ENCODE data around the gene AP2A2.

AP2A2 gene

GRCh38 chr11:925496-926301 is at the start of gene AP2A2:
Gene AP2A2 (plus strand): TSS chr11:925870. CDS start chr11:926022, 152 bp downstream.
- DNase-seq (ENCODE audit: low read depth in 2 of 3, low spot score in 1 of 3), result peak; percentile 77 to 93 (median 80)

GRCh38 chr11:876545-876944 is 49.1 kb upstream of the AP2A2 start:
- no peak for DNase-seq (ENCODE audit: low read depth in 2 of 3, low spot score in 1 of 3)

- DNase-seq (ENCODE audit: low read depth in 2 of 3, low spot score in 1 of 3), result peak; percentile 11 to 42 (median 32)
Observed at GRCh38 chr11:877565-877964, 48.1 kb upstream of the AP2A2 start.

DNA sequence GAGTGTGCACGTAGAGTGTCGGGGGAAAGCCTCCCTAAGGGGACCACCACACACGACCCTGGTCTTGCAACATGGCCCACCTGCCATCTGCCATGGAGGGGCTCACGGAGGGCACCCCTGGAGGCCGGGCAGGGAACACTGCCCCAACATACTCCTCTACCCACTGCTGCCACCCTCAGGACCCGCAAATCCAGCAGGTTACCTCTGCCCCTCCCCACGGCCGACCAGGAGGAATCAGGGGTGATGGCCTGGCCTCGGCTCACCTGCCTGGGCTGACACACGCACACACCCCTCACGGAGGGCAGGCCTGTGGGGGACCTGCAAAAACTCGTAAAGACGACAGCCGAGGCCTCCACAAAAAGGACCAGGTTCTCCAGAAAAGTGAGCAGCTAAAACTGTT is 45.2 kb upstream of the AP2A2 start:
- DNase-seq (ENCODE audit: low read depth in 2 of 3, low spot score in 1 of 3), result no peak

- no peak for DNase-seq (ENCODE audit: low read depth in 2 of 3, low spot score in 1 of 3)
Observed at GRCh38 chr11:882596-882995, 43.1 kb upstream of the AP2A2 start.

- no peak for DNase-seq (ENCODE audit: low read depth in 2 of 3, low spot score in 1 of 3)
Observed at GRCh38 chr11:883527-883926, 42.1 kb upstream of the AP2A2 start.

DNA sequence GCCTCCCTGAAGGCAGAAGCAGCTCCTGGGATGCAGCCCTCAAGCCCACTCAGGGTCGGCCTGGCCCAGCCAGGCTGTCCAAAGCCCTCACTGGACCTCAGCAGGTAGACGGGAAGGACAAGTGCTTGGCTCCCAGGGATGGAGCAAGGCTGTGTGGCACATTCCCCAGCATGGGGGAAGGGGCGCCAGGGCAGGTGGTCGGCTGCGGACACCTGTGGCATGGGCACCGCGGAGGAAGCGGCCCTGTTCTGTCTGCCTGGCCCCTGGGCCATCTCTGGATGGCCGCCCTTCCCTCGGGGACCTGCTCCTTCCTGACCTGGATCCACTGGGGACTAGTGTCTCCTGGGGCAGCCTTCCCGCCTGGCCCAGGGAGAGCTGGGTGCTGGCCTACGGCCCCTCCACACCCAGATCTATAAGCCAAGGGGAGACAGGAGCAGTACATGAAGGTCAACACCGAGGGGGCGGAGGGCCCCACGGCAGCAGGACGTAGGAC is 41.0 kb upstream of the AP2A2 start:
- no peak for DNase-seq (ENCODE audit: low read depth in 2 of 3, low spot score in 1 of 3)

DNA sequence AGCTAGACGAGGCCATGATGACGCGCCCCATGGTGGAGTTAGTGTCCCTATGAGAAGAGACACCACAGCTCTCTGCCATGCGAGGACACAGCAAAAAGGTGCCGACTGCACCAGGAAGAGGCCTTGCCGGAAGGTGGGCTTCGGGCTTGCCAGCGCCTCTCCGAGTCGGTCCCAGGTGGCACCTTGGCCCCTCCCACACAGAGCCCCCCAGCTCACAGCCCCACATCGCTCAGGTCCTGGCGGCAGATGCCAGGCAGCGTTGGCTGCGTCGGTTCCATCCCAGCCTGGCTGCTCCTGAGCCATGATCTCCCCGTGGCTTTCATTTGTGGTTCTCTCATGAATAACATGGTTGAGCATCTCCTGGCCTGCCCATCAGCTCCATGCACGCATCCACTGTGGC is 39.1 kb upstream of the AP2A2 start:
- no peak for DNase-seq (ENCODE audit: low read depth in 2 of 3, low spot score in 1 of 3)

GRCh38 chr11:887589-887988 is 38.1 kb upstream of the AP2A2 start:
- DNase-seq (ENCODE audit: low read depth in 2 of 3, low spot score in 1 of 3), result no peak

- no peak for DNase-seq (ENCODE audit: low read depth in 2 of 3, low spot score in 1 of 3)
Observed at GRCh38 chr11:888310-889212, 37.1 kb upstream of the AP2A2 start.

GRCh38 chr11:889257-889656 is 36.4 kb upstream of the AP2A2 start:
- DNase-seq (ENCODE audit: low read depth in 2 of 3, low spot score in 1 of 3), result no peak

- DNase-seq (ENCODE audit: low read depth in 2 of 3, low spot score in 1 of 3), result no peak
Observed at GRCh38 chr11:889687-890475, 35.8 kb upstream of the AP2A2 start.

- DNase-seq (ENCODE audit: low read depth in 2 of 3, low spot score in 1 of 3), result no peak
Observed at GRCh38 chr11:890794-891540, 34.7 kb upstream of the AP2A2 start.

GRCh38 chr11:893008-893654 is 32.5 kb upstream of the AP2A2 start:
- DNase-seq (ENCODE audit: low read depth in 2 of 3, low spot score in 1 of 3), result no peak

DNA sequence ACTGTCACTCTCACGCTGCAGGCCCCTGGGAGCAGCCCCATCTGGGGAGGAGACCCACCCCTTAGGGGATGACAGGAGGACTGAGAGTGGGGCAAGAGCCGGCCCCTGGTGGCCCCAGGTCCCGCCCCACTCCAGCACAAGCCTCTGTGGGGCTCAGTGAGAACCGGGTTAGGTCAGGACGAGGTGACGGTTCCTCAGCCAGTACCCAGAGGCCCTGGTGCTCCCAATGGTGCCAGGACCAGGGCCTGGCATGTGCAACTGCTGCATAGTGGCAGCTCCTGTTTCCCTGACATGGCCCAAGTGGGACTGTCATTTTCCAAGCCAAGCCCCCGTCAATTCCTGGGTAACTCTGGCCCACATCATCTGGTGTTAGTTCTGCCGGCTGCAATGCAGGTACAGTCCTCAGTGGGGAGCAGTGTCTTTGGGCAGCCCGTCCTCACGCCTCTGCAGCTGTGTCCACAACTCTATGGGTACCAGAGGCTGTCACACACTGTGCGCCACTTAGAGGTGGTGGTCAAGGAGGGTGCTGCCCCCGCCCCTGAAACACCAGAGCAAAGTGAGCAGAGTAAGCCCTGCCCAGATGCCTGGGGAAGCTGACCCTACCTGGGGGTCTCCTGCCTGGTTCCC is 31.0 kb upstream of the AP2A2 start:
- no peak for DNase-seq (ENCODE audit: low read depth in 2 of 3, low spot score in 1 of 3)

- no peak for DNase-seq (ENCODE audit: low read depth in 2 of 3, low spot score in 1 of 3)
Observed at GRCh38 chr11:895331-896110, 30.1 kb upstream of the AP2A2 start.

DNA sequence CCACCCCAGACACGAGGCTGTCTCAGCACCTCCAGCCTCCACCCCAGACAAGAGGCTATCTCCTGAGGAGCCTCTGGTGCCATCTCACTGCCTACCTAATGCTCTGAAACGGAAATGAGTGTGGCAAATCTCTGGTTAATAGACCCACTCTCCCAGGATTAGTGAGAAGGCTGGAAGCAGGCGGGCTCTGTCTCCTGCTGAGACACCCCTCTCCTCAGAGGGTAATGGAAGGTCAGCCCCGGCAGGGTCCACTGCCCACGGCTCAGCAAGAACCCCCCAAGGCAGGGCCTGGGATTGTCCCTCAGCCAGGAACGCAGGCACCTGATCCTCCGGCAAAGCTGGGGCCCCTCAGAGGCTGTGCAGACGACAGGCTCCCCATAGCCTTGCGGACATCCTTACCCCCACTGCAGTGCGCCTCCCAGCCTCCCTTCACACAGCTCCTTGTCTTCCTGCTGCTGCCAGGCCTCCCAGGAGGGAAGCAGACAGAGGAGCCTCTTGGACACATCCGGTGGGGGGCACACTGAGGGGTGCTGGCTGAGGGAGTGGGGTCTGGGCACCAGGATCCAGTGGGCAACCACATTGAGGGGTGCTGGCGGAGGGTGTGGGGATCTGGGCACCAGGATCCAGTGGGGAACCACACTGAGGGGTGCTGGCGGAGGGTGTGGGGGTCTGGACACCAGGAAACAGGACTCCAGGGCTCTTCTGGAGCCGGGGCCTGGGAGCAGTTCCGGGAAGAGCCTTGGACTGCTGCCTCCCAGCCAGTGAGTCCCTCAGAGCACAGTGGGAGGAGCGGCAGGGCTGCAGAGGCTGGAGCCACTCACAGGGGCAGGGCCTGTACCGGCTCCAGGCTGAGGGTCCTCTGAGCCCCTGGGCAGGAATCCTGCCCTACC is 28.2 kb upstream of the AP2A2 start:
- no peak for DNase-seq (ENCODE audit: low read depth in 2 of 3, low spot score in 1 of 3)

DNA sequence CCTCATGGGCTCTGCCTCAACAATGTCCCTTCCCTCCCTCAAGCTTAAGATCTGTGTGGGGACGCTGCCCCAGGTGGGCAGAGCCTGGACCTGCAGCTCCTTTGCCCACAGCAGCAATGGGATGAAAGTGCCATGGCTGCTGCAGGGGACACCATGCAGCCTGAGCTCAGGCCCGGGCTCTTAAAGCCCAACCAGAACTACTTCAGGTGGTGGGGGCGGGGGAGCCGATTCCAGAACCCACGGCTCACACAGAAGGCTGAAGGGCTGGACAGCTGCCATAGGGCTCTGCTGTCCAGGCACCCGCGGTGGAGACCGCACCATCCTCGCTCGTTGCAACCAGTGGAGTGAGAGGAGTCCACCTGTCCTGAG is 27.5 kb upstream of the AP2A2 start:
- no peak for DNase-seq (ENCODE audit: low read depth in 2 of 3, low spot score in 1 of 3)
